GM03348 (cell line): ENCODE results near the gene S100P.

Source experiments
- DNase-seq: peaks from one replicate; pipeline ENCODE4 v3.0.0; 2012; ENCODE audit warnings: low spot score

Gene S100P

DNA sequence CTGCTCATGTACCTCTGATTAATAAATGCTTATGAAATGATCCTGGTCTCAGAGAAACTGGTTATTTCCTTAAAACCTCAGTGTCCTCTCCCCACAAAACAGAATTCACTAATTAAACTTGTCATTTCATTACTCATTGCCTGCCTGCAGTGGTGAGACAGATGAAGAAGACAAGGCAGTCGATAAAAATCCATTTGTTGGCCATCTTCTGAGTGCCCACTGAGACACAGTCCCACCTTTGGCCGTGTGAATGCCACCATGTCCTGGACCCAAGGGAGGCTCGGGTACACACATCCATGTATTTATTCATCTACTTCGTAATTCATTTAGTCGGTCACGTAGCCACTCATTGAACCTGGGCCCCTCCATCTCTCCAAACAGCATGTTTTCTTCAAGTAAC lies 3.5 kb downstream of the S100P start:
- DNase-seq, result no peak

DNA sequence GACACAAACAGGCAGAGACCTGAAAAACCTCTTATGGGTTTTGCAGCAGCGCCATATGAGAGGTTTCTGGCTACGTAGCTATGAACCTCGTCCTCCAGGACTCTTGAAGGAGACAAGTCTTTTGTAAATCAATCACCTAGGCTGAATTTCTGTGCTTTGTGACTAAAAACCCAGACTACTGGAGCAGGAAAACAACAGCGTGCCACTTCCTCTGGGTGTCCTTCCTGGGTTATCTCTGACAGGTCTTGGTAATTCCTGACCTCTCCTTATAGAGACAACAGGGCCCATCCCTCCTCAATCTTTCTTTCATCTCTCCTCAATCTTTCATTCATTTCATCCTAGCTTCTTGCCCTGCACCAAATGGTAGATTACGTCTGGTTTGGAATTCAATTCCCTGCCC lies 5.7 kb downstream of the S100P start:
- DNase-seq, result no peak

DNA sequence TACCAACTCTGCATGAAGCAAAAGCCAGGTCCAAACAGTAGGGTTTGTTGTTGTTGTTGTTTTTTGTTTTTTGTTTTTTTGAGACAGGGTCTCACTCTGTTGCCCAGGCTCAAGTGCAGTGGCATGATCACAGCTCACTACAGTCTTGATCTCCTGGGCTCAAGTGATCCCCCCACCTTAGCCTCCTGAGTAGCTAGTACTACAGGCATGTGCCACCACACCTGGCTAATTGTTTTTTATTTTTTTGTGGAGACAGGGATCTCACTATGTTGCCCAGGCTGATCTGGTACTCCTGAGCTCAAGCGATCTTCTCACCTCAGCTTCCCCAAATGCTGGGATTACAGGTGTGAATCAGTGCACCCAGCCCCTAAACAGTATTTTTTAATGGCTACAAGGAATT lies 6.2 kb downstream of the S100P start:
- no peak for DNase-seq

DNA sequence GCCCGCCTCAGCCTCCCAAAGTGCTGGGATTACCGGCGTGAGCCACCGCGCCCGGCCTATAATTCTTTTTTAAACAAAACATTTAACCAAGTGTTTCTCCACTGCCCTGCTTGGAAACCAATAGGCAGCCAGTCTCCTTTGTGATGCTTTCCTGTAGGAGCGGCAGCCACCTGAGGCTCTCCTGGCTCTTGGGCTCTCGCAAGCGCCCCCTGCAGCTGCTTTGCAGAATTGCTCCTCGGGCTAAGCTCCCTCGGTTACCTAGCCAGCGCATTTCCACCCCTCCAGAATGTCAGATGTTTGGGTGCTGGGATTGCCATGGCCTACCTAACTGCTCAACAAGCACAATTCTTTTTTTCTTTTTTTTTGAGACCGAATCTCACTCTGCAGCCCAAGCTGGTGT lies 7.7 kb downstream of the S100P start:
- no peak for DNase-seq

DNA sequence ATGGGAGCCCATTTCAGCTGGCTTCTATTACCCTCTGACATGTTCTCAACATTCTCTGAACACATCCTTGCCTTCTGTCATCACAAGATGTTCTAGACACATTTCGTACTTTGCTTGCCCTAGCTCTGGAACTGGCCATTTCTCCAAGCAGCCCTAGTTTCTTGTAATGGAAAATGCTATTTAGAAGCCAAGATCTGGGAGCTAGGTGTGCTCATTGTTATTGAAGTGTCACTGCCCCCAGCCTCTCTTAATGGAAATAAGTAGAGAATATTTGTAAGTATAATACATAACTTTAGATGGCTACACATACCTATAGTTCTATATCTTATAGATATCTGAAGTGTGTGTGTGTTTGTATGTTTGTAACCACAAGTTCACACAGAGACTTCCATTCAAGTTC lies 9.1 kb downstream of the S100P start:
- no peak for DNase-seq

DNA sequence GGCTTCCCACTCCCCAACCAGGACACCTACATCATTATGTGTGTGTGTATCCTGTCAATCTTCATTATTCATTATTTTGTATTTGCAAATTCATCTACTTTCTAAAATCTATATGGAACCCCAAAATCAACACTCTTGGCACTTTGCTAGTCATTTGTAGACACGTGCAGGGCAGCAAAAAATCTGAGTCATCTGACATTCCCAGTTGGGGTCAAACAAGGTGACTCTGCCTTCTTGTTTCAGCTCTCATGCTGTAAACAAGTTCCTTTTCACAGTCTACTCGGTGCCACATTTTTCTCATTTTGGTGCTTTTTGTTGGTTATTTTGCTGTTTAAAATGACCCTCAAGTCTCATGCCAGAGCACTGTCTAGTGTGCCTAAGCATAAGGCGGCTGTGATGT lies 10.1 kb downstream of the S100P start:
- no peak for DNase-seq

DNA sequence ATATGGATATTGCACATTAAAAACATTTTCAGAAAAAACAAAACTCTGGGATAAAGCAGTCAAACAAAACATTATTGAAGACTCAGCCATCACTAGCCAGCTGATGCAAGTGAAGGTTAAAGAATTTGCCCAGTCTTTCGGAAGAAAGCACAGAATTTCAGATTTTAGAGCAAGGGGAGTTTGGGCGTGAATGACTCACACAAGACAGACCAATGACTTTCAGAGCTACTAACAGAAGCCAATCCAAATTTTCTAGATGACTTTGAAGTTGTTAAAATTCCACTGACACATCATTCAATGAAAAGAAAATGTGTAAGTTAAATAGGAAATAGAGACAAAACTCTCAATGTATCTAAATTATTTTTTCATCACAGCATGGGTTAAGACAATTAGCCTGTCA lies 12.0 kb downstream of the S100P start:
- DNase-seq, result no peak

DNA sequence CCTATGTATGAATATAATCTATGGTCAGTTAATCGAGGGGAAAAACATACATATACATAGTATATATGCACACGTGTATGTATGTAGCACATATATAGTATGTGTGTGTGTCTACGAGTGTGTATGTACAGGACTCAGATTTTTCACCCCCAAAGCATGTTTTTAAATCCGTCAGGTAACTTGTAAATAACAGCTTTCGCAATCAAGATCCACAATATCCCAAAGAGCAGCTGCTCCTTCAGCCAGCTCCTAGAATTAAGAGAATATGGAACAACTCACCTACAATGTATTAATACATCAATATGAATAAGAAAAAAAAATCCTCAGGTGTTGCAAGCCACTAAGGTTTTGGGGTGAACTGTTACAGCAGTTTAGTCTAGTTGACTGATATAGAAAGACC lies 12.5 kb downstream of the S100P start:
- no peak for DNase-seq

DNA sequence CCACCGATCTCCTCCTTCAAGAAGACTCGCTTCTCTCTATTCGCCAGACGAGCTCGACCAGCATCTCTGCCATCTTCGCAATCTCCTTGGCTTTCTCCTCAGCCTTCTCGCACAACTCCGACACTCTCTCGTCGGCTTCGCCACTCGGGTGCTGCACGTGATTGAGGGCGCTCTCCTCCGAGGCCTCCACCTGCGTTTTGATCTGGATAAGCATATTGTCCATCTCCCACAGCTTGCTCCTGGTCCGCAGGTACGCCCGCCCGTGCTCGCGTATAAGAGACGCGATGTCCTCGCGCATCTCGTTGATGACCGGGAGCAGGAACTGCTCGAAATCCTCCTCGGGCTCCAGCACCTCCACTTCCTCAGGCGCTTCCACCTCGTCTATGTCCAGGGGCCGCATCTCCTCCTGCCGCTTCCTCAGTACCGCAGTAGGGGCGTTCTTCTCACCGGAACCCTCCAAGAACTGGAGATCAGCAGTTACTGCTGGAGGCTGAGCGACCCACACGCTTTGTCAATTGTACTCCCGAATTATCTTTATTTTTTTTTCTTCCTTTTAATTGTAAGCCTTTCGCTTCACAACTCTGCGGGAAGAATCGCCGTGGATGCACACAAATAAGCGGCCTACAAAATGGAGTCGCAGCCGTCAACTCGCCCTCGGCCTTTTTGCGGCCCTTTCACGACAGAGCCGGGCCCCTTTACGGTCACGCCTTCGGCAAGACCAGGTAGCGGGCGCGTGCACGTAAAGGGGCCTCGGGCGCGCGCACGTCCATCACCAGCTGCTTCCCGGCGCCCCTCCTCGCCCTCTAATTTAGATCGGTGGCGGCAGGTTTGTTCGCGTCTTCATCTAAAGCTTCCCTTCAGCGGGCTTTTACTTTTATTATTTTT lies 15.8 kb downstream of the S100P start, which contains the start of gene MRFAP1L1:
Gene MRFAP1L1 (minus strand): TSS at position 636 of the 885 bp plus-strand sequence. CDS start 236 bp downstream, at position 400.
- DNase-seq, result peak; percentile 97

DNA sequence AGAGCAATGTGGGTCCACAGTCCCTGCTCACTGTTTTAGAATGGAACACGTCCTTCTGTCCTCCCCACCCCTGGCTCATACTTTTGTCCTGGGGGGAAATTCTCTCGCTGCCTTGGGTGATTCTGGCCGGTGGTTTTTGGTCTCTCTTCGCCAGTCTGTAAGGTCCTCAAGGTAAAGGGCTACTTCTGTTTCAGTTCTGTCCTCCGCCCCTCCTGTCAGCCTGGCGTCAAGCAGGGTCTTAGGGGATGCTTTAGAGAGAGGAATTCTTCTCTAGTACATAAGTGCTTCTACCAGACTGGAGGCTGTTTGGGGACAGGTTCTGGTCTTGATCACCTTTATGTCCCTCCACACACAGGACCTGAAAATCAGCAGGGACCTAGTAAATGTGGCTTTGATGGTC lies 16.6 kb downstream of the S100P start:
- DNase-seq, result no peak

DNA sequence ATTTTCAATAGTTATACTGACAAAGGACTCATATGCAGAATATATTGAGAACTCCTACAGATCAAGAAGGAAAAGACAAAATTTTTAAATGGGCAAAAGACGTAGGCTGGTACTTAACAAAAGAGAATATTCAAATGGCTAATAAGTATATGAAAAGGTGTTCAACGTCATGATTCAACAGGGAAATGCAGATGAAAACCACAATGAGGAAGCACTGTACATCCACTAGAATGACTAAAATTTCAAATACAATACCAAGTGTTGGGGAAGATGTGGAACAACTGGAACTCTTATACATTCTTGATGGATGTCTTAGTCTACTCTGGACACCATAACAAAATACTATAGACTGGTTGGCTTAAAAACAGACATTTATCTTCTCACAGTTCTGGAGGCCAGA lies 17.3 kb downstream of the S100P start:
- DNase-seq, result no peak

DNA sequence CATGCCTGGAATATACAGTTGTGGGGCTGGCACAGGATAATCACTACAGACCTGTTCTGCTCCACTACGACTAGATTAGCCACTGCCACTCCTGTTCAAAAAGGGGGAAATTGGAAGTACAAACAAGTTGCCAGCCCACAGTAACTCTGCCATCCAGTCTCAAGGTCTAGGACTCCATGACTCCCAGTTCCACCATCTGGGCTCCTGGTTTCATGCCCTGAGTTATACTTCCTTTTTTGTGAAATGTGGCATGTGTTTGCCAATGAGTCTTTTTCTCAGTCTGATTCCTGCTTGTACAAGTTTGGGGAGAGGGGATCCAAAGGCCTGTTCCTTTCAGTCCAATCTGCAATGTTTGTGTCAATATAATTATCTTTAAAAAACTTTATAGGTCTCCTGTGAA lies 21.3 kb downstream of the S100P start:
- DNase-seq, result no peak

DNA sequence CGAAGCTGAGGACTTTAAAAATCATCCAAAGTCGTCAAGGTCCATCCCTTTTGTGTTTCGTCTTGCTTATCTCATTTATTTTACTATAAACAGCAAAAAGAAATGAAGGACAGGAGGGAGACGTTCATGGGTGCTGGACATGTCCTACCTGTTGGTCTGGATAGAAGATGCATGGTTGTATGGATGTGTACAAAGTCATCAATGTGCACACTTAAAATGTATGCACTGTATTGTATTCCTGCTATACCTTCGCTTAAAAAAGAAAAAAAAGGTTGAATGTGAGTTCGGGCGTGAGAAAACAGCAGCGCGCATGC lies 22.0 kb downstream of the S100P start:
- no peak for DNase-seq

DNA sequence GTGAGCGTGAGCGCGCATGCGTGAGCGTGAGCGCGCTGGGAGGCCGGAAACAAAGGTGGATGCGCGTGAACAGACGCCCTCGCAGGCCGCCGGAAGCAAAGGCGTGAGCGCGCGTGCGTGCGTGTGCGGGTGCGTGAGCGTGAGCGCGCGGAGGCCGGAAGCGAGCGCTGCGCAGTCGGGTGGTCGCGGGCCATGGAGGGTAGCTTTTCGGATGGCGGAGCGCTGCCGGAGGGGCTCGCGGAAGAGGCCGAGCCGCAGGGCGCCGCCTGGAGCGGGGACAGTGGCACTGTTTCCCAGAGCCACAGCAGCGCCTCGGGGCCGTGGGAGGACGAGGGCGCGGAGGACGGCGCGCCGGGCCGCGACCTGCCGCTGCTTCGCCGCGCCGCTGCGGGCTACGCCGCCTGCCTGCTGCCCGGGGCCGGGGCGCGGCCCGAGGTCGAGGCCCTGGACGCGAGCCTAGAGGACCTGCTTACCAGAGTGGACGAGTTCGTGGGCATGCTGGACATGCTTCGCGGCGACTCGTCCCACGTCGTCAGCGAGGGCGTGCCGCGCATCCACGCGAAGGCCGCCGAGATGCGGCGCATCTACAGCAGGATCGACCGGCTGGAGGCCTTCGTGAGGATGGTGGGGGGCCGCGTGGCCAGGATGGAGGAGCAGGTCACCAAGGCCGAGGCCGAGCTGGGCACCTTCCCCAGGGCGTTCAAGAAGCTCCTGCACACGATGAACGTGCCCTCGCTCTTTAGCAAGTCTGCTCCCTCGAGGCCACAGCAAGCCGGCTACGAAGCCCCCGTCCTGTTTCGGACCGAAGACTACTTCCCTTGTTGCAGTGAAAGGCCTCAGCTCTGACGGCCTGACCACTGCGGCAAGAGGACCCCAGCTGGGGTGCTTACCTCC lies 22.6 kb downstream of the S100P start, which contains the start of gene BLOC1S4:
Gene BLOC1S4 (plus strand): TSS at position 157 of the 894 bp plus-strand sequence. CDS start 36 bp downstream, at position 193.
- peak; percentile 97 for DNase-seq

DNA sequence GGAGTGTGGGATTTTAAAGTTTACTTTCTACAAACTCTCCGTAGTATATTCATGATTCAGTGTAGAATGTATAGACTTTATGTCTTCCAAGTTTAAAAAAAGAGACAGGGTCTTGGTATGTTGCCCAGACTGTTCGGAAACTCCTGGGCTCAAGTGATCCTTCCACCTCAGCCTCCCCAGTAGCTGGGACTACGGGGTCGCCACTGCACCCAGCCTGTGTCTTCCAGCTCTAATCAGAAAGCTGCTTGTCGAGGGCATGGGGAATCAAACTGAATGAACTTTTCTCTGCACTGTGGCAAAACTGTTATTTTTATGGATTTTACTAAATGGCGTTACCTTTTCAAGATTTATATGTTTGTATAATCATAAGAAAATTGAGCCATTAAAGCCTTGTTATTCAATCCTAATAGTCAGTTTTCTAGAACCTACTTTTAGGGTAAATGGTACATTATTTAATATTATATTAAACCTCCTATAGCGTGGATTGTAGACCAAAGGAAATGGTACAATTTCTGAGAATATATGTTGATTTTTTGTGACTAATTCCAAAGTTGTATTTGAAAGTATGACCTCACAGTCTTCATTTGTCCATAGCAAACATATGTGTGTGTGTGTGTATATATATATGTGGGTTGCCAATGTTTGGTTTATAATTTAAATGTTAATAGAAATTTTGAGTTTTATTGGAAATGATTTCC lies 23.4 kb downstream of the S100P start:
- no peak for DNase-seq

DNA sequence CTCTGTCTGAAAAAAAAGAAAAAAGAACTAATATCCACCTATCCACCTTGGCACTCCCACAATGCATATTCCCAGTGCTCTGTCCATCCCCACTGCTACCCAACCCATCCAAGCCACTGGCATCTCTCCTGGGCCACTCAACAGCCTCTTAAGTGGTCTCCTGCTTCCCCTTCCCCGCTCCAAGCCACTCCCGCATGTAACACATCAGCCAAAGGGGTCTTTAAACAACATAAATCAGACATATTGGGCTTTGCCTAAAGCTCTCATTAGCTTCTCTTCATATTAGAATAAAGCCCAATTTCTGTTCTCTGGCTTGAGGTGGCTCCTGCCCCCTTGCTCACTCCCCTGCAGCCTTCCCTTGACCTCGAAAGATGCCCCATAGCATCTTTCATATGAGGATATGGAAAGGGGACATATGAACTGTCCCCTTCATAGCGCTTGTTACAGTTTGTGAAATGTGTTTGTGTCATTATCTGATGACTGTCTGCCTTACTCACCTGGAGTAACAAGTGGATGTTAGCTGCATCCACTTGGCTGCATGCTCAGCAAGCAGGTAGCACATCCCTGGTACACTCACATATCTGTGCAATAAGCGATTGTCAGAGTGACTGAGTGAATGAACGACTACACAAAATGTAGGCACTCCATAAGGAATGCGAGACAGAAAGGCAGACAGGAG lies 25.4 kb downstream of the S100P start:
- no peak for DNase-seq

DNA sequence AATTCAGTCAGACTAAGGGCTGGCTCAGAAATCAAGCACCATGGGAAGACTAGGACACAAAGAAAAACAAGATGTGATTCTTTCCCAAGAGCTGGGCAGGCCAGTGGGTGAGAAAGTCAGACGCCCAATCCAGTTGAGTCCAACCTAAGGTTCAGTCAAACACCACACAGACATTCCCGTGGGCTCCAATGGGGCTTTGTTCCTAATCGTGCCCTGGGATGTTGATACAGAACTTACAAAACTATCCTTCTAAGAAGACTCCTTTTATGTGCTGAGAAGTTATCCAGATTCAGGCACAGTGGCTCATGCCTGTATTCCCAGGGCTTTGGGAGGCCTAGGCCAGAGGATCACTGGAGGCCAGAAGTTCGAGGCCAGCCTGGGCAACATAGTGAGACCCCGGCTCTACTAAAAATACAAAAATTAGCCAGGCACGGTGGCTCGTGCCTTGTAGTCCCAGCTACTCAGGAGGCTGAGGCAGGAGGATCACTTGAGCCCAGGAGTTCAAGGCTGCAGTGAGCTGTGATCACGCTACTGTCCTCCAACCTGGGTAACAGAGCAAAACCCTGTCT lies 26.0 kb downstream of the S100P start:
- no peak for DNase-seq

DNA sequence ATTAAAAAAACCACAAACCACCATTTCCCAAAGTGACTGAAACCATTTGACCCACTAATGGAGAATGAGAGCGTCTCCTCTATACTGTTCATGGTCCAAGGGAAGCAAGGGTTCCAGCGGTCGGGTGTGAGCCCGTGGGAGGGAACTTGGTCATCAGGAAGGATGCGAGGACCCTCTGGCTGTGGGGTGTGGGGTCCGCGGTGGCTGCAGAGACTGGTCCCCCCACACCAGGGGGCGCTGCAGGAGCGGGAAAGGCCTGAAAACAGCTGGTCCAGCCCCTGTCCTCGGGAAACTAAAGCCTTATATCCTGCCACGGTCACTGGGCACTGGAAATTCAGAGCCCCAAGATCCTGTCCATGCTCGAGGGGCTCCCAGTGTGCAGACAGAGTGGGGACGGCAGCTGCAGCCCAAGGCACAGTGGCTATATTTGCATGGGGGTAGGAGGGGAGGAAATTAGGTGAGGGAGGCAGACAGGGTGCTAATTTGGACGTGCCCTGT lies 26.6 kb downstream of the S100P start:
- peak; percentile 92 for DNase-seq

DNA sequence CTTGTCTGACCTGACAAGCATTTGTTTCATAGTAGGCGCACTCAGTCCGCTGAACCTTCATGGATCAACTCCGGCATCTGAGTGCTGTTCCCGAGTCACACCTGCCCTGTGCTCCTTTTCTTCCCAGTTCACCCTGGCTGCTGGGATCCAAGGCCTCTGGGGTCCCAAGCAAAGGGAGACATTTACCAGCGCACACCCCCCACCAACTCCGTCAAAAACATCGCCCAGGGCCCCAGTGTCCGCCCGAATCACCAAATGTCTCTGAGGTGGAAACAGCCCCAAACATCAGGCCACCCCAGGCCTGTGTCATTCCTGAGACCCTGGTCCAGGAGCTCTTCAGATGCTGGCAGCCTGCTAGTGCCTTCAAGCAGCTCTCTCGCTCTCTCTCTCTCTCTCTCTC lies 27.4 kb downstream of the S100P start:
- no peak for DNase-seq

DNA sequence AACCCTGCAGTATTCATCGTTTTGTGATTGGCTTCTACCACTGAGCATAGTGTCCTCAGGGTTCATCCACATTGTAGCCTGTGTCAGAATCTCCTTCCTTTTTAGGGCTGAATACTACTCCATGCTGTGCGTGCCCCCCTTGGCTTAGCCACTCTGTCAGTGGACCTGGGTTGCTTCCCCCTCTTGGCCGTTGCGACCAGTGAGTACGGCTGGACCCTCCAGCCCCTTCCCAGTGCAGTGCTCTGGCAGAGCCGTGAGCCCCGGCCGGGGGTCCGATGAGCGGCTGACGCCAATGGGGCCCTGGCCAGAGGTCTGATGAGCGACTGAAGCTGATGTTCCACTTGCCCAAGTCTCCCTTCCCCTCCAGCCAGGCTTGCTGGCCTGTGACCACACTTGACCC lies 29.2 kb downstream of the S100P start:
- no peak for DNase-seq

DNA sequence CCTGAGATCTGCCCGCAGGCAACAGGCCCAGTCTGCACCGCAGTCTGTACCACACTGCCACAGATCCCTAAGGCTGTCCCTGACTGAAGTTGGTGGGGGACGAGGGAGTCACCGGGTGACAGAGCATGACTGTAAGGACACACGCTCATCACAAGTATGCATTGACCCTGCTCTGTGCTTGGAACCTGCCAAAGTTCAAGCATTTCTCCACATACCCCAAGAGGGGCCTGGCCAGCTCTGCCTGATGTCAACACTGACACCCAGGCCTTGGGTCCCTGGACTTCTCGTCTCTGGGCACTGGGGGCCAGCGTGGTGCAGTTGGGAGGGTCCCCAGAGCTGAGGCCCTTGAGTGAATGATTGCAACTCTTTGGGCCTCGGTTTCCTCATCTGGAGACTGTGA lies 30.2 kb downstream of the S100P start:
- no peak for DNase-seq
